HepG2 (cell line): ENCODE results near the gene TUG1. TPM values are rescaled to one million over a fixed set of nuclear protein-coding genes. Genes with fewer than 3 reads are reported as not detected.

ENCODE experiments used
- ARNTL ChIP-seq: sonication (generic); formaldehyde crosslinking; IDR thresholded peaks from 2 replicates; pipeline ENCODE4 v1.4.0; 2020; ENCODE audit warnings: mild to moderate bottlenecking, missing genetic modification reagents
- GZF1 ChIP-seq: sonication (generic); formaldehyde crosslinking; IDR thresholded peaks from 2 replicates; pipeline ENCODE4 v1.5.1; 2020; ENCODE audit warnings: mild to moderate bottlenecking, missing genetic modification reagents
- HOXA9 ChIP-seq: sonication (generic); formaldehyde crosslinking; IDR thresholded peaks from 2 replicates; pipeline ENCODE4 v1.8.1; 2022; ENCODE audit warnings: missing genetic modification reagents, mild to moderate bottlenecking, moderate library complexity, borderline replicate concordance
- JUN ChIP-seq: sonication (generic); formaldehyde crosslinking; IDR thresholded peaks from 2 replicates; pipeline ENCODE4 v1.4.0; 2020; ENCODE audit warnings: mild to moderate bottlenecking, missing genetic modification reagents
- SMARCC2 ChIP-seq: fragments of 450-650 bp; IDR thresholded peaks from 2 replicates; pipeline ENCODE4 v1.6.1; 2017; ENCODE audit warnings: antibody characterized with exemption, mild to moderate bottlenecking
- TAF1 ChIP-seq: sonication (generic); formaldehyde crosslinking; IDR thresholded peaks from 2 replicates; pipeline ENCODE4 v1.4.0; 2020; ENCODE audit warnings: missing genetic modification reagents
- ZNF547 ChIP-seq: sonication (generic); formaldehyde crosslinking; IDR thresholded peaks from 2 replicates; pipeline ENCODE4 v1.5.1; 2020; ENCODE audit warnings: mild to moderate bottlenecking, missing genetic modification reagents
- polyA plus RNA-seq, 8 experiments: library from polyadenylated mRNA; depleted of rRNA in 3 of 8; stranded (reverse) in 7 of 8; unstranded in 1 of 8; fragments of >200 nt; fragmentation: Illumina TruSeq in 4 of 8; extraction: Trizol in 4 of 8; gene quantifications; 2 replicates each; pipeline versions ENCODE4 v1.2.1 to v1.2.3, GENCODE V29; 2011 to 2016; ENCODE audit warnings: low read depth in 4 of 8, missing spikeins in 1 of 8, mixed read lengths in 1 of 8; ENCODE audit not compliant: insufficient read depth in 1 of 8
- total RNA-seq, 5 experiments: library from RNA; depleted of rRNA; stranded (reverse); fragments of >200 nt; fragmentation: Illumina TruSeq; extraction: Trizol; gene quantifications; 2 replicates each; pipeline ENCODE4 v1.2.3, GENCODE V29; 2016; ENCODE audit warnings: low read depth in 1 of 5
- TF ChIP-seq, protein P1 (sequence below): IDR thresholded peaks from 2 replicates; pipeline ENCODE4 v1.6.1; 2016; ENCODE audit warnings: mild to moderate bottlenecking, missing biosample characterization, missing genetic modification reagents
- TF ChIP-seq, protein P2 (sequence below): sonication (generic); formaldehyde crosslinking; conservative IDR thresholded peaks from 2 replicates; pipeline ENCODE4 v1.8.0; 2022; ENCODE audit warnings: low read depth, missing genetic modification reagents
- TF ChIP-seq, protein P3 (sequence below): sonication (generic); formaldehyde crosslinking; IDR thresholded peaks from 2 replicates; pipeline ENCODE4 v1.4.0; 2020; ENCODE audit warnings: missing genetic modification reagents, borderline replicate concordance
- TF ChIP-seq, protein P4 (sequence below): sonication (generic); formaldehyde crosslinking; IDR thresholded peaks from 2 replicates; pipeline ENCODE4 v1.5.0; 2020; ENCODE audit warnings: mild to moderate bottlenecking, missing genetic modification reagents

The TUG1 gene
- total and polyA plus RNA-seq, 2 of the 13 experiments (the other 11 are each of a cell fraction or from before 2014, with no cell fraction given): 35.2 to 122 TPM

DNA sequence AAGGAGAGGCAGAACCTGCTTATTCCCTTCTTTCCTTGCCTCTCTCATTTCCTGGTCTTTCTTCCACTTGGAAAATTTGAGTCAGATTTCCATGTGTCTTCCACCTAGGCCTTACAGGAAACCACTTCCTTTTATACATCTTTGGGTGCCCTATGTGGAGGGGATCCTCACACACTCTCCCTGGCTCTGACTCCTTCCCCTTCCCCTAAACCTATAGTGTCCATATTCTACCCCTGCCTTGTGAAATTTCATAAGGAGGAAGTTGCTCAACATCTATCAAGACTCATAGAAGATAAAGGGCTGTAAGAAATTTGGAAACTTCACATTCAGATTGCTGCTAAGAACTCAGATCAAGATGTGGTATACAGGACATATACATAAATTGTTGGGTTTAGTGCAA, 20.4 kb downstream of the TUG1 start (continued):
- TF ChIP-seq HOXA9 (CRISPR knock-in tag) (no peak), JUN (no peak), ARNTL (CRISPR knock-in tag) (no peak), ZNF547 (no peak), SMARCC2 (no peak), TAF1 (CRISPR knock-in tag) (no peak), GZF1 (no peak)
- TF ChIP-seq, protein P1, sequence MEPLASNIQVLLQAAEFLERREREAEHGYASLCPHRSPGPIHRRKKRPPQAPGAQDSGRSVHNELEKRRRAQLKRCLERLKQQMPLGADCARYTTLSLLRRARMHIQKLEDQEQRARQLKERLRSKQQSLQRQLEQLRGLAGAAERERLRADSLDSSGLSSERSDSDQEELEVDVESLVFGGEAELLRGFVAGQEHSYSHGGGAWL (CRISPR knock-in tag): no peak
- TF ChIP-seq, protein P2, sequence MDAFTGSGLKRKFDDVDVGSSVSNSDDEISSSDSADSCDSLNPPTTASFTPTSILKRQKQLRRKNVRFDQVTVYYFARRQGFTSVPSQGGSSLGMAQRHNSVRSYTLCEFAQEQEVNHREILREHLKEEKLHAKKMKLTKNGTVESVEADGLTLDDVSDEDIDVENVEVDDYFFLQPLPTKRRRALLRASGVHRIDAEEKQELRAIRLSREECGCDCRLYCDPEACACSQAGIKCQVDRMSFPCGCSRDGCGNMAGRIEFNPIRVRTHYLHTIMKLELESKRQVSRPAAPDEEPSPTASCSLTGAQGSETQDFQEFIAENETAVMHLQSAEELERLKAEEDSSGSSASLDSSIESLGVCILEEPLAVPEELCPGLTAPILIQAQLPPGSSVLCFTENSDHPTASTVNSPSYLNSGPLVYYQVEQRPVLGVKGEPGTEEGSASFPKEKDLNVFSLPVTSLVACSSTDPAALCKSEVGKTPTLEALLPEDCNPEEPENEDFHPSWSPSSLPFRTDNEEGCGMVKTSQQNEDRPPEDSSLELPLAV (CRISPR knock-in tag): no peak
- TF ChIP-seq, protein P3, sequence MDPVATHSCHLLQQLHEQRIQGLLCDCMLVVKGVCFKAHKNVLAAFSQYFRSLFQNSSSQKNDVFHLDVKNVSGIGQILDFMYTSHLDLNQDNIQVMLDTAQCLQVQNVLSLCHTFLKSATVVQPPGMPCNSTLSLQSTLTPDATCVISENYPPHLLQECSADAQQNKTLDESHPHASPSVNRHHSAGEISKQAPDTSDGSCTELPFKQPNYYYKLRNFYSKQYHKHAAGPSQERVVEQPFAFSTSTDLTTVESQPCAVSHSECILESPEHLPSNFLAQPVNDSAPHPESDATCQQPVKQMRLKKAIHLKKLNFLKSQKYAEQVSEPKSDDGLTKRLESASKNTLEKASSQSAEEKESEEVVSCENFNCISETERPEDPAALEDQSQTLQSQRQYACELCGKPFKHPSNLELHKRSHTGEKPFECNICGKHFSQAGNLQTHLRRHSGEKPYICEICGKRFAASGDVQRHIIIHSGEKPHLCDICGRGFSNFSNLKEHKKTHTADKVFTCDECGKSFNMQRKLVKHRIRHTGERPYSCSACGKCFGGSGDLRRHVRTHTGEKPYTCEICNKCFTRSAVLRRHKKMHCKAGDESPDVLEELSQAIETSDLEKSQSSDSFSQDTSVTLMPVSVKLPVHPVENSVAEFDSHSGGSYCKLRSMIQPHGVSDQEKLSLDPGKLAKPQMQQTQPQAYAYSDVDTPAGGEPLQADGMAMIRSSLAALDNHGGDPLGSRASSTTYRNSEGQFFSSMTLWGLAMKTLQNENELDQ: no peak
- TF ChIP-seq, protein P4, sequence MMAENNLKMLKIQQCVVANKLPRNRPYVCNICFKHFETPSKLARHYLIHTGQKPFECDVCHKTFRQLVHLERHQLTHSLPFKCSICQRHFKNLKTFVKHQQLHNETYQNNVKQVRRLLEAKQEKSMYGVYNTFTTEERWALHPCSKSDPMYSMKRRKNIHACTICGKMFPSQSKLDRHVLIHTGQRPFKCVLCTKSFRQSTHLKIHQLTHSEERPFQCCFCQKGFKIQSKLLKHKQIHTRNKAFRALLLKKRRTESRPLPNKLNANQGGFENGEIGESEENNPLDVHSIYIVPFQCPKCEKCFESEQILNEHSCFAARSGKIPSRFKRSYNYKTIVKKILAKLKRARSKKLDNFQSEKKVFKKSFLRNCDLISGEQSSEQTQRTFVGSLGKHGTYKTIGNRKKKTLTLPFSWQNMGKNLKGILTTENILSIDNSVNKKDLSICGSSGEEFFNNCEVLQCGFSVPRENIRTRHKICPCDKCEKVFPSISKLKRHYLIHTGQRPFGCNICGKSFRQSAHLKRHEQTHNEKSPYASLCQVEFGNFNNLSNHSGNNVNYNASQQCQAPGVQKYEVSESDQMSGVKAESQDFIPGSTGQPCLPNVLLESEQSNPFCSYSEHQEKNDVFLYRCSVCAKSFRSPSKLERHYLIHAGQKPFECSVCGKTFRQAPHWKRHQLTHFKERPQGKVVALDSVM: no peak
- TF ChIP-seq, all 625 proteins: peak for 0
